ENCODE data around the gene UNC80. TPM values are rescaled to one million over a fixed set of nuclear protein-coding genes. Genes with fewer than 3 reads are reported as not detected.

UNC80 gene
- total and polyA plus RNA-seq, 2 of the 4 experiments (the other 2 are of a cell fraction) = not detected

- Histone ChIP-seq H2BK20ac (ENCODE audit: low read depth, low read length) (no peak overlapping the region), H3K4me2 (ENCODE audit: low read depth, low read length) (no peak overlapping the region), H4K91ac (ENCODE audit: insufficient read depth, low read depth, low read length) (no peak overlapping the region), H4K20me1 (ENCODE audit: insufficient read depth, low read length) (no peaks in the 10 kb centered on the region), H3K18ac (ENCODE audit: low read depth, low read length) (no peak overlapping the region), H3K4ac (ENCODE audit: low read depth, low read length) (no peak overlapping the region), H3K27me3 (ENCODE audit: control insufficient read depth, insufficient read depth, low read length) (no peaks in the 10 kb centered on the region), H3K56ac (ENCODE audit: extremely low read depth, insufficient read depth, low read length) (no peak overlapping the region), H3K36me3 (ENCODE audit: control insufficient read depth, insufficient read depth, low read length) (no peaks in the 10 kb centered on the region), H2BK120ac (ENCODE audit: low read depth, low read length) (no peak overlapping the region), H2AFZ (replicated peaks; ENCODE audit: low read length, poor library complexity) (no peak overlapping the region), H3K27ac (ENCODE audit: insufficient read depth, low read length) (no peak overlapping the region), H2BK5ac (ENCODE audit: low read depth, low read length, poor library complexity, severe bottlenecking) (no peak overlapping the region), H3K14ac (replicated peaks; ENCODE audit: low read depth, low read length) (no peak overlapping the region), H3K23ac (ENCODE audit: low read depth, low read length) (no peak overlapping the region), H3K9me3 (ENCODE audit: control insufficient read depth, insufficient read depth, low read length) (no peaks in the 10 kb centered on the region), H2AK5ac (ENCODE audit: low read depth, low read length) (no peak overlapping the region), H3K4me3 (ENCODE audit: insufficient read depth, low read depth, low read length) (no peak overlapping the region), H3K79me1 (ENCODE audit: low read depth in 1 of 2, low read length in 2 of 2) (no peaks in the 10 kb centered on the region), H4K5ac (ENCODE audit: low read depth, low read length) (no peak overlapping the region), H2AK9ac (replicated peaks; ENCODE audit: low read depth, low read length, poor library complexity) (no peak overlapping the region), H2BK15ac (ENCODE audit: low read depth, low read length) (no peak overlapping the region), H3K9me1 (ENCODE audit: insufficient read depth, low read length) (no peaks in the 10 kb centered on the region), H4K8ac (ENCODE audit: low read depth in 2 of 2, low read length in 2 of 2) (no peak overlapping the region), H3K4me1 (ENCODE audit: control insufficient read depth, insufficient read depth, low read length) (no peaks in the 10 kb centered on the region), H3K9ac (ENCODE audit: low read depth, low read length) (no peak overlapping the region)
- CTCF ChIA-PET = no interaction called here
- no CpG with 5 or more reads among the region's 2 CpGs for WGBS, 2 experiments (ENCODE audit: extremely low coverage in 2 of 2, insufficient read length in 1 of 2)
- in situ Hi-C loops (cut with MboI; ENCODE audit: low sequenced_read_pairs) = no loop called here
- BruUV-seq (replicated peaks) = no TSS peak
- TF ChIP-seq CEBPB (IDR thresholded peaks at IDR 0.05; ENCODE audit: low read depth, low read length) (no peak), POLR2A (IDR thresholded peaks at IDR 0.05; ENCODE audit: low read depth, low read length) (no peak), CHD1 (IDR thresholded peaks at IDR 0.05; ENCODE audit: low read depth, low read length) (no peak), MAFK (IDR thresholded peaks at IDR 0.05; ENCODE audit: low read depth, low read length) (no peak), FOS (IDR thresholded peaks at IDR 0.05; ENCODE audit: low read depth, low read length) (no peak), MXI1 (IDR thresholded peaks at IDR 0.05; ENCODE audit: borderline replicate concordance, low read depth, low read length) (no peak), BHLHE40 (IDR thresholded peaks at IDR 0.05; ENCODE audit: low read depth, low read length) (no peak), USF2 (IDR thresholded peaks at IDR 0.05; ENCODE audit: low read depth, low read length) (no peak)
- intact Hi-C loops (cut with micrococcal nuclease) = no loop called here
- POLR2A ChIA-PET (ENCODE audit: unreplicated experiment) = no interaction called here
- ATAC-seq (ENCODE audit: low read depth) (no peak), DNase-seq (no peak)
- dilution Hi-C loops (cut with HindIII; ENCODE audit: low sequenced_read_pairs, unreplicated experiment) = no loop called here
Measured at GRCh38 chr2:209905691-209906090, 134.1 kb downstream of the UNC80 start.

Measured in IMR-90 (cell line).